Mesendoderm (in vitro differentiated cells): Measurements from ENCODE around the gene ZNF83.
A peak's percentile ranks its signal among the peaks of the same experiment; 100 is the strongest.
"Not testable (repeated sequence)": the region's sequence is repeated elsewhere in the genome, so short reads cannot be mapped to it uniquely, and the experiment has no call there.

Experiments
- DNase-seq: peaks from one replicate; pipeline ENCODE4 v3.0.0; 2013
- H2AK5ac ChIP-seq: 2 replicates; pipeline ENCODE4 v1.6.1; 2013; ENCODE audit warnings: low read length, inconsistent platforms
- H2BK120ac ChIP-seq: 2 replicates; pipeline ENCODE4 v1.6.1; 2013; ENCODE audit warnings: low read depth, mild to moderate bottlenecking, low read length, moderate library complexity, mixed read lengths
- H2BK15ac ChIP-seq: replicated peaks from 2 replicates; pipeline ENCODE4 v1.6.1; 2013; ENCODE audit warnings: low read depth, mild to moderate bottlenecking, moderate library complexity
- H2BK5ac ChIP-seq: 2 replicates; pipeline ENCODE4 v1.6.1; 2013; ENCODE audit warnings: low read length, inconsistent platforms
- H3K18ac ChIP-seq: 2 replicates; pipeline ENCODE4 v1.6.1; 2013; ENCODE audit warnings: mild to moderate bottlenecking, low read length, mixed read lengths
- H3K23ac ChIP-seq: one replicate; pipeline ENCODE4 v1.6.1; 2013; ENCODE audit warnings: low read length
- H3K27ac ChIP-seq: 2 replicates; pipeline ENCODE4 v1.5.1; 2013; ENCODE audit warnings: low read depth, mild to moderate bottlenecking, inconsistent platforms, low read length, moderate library complexity
- H3K27me3 ChIP-seq: 2 replicates; pipeline ENCODE4 v1.6.1; 2013; ENCODE audit warnings: low read length, control low read depth, mild to moderate bottlenecking, inconsistent platforms; ENCODE audit not compliant: insufficient read depth, poor library complexity
- H3K36me3 ChIP-seq: 2 replicates; pipeline ENCODE4 v1.6.1; 2013; ENCODE audit warnings: low read length, inconsistent platforms; ENCODE audit not compliant: control insufficient read depth, insufficient read depth
- H3K4ac ChIP-seq: one replicate; pipeline ENCODE4 v1.6.1; 2013; ENCODE audit warnings: low read depth, mild to moderate bottlenecking, low read length, moderate library complexity
- H3K4me1 ChIP-seq: 2 replicates; pipeline ENCODE4 v1.6.1; 2013; ENCODE audit warnings: low read depth, low read length, inconsistent platforms; ENCODE audit not compliant: control insufficient read depth
- H3K4me2 ChIP-seq: 2 replicates; pipeline ENCODE4 v1.6.1; 2013; ENCODE audit warnings: low read length
- H3K4me3 ChIP-seq: 2 replicates; pipeline ENCODE4 v1.5.1; 2013; ENCODE audit warnings: mild to moderate bottlenecking, low read length
- H3K56ac ChIP-seq: one replicate; pipeline ENCODE4 v1.6.1; 2013; ENCODE audit warnings: low read length
- H3K79me1 ChIP-seq: 2 replicates; pipeline ENCODE4 v1.6.1; 2013; ENCODE audit warnings: low read length, inconsistent platforms
- H3K79me2 ChIP-seq: 2 replicates; pipeline ENCODE4 v1.6.1; 2013; ENCODE audit warnings: mild to moderate bottlenecking, low read length; ENCODE audit not compliant: control insufficient read depth, insufficient read depth
- H3K9ac ChIP-seq: 2 replicates; pipeline ENCODE4 v1.6.1; 2013; ENCODE audit warnings: low read length, inconsistent platforms
- H4K5ac ChIP-seq: one replicate; pipeline ENCODE4 v1.6.1; 2013; ENCODE audit warnings: low read length
- H4K8ac ChIP-seq: one replicate; pipeline ENCODE4 v1.6.1; 2013; ENCODE audit warnings: low read depth, mild to moderate bottlenecking, control low read depth, low read length, moderate library complexity
- WGBS: extraction: QIAGEN DNeasy Blood & Tissue Kit; methylation state at CpG from one replicate; pipeline ENCODE4 v1.1.7; 2013; ENCODE audit warnings: low lambda C conversion rate, missing lambda C conversion rate; ENCODE audit not compliant: insufficient coverage; ENCODE audit errors: extremely low coverage; 5-methylcytosine and 5-hydroxymethylcytosine counted together

Gene ZNF83

GRCh38 chr19:52601025-52601973, 36.9 kb downstream of the ZNF83 start:
- no peak overlapping the region for H2BK5ac ChIP-seq
- peak overlapping the region; percentile 91 for H3K56ac ChIP-seq
- H3K79me2 ChIP-seq, result no peaks in the 10 kb centered on the region
- H3K27me3 ChIP-seq, result no peaks in the 10 kb centered on the region
- H3K4me3 ChIP-seq, result peak overlapping the region; percentile 82
- H3K27ac ChIP-seq, result peak overlapping the region; percentile 87
- H4K8ac ChIP-seq, result no peak overlapping the region
- H3K36me3 ChIP-seq, result no peaks in the 10 kb centered on the region
- H3K23ac ChIP-seq, result no peak overlapping the region
- peak overlapping the region; percentile 66 for H3K4me2 ChIP-seq
- DNase-seq, result peak; percentile 95
- no CpG with 5 or more reads among the region's 62 CpGs for WGBS
- H2BK15ac ChIP-seq, result no peak overlapping the region
- no peaks in the 10 kb centered on the region for H3K4me1 ChIP-seq
- H3K9ac ChIP-seq, result peak overlapping the region; percentile 91
- no peak overlapping the region for H3K4ac ChIP-seq
- H4K5ac ChIP-seq, result no peak overlapping the region
- no peak overlapping the region for H2BK120ac ChIP-seq
- peaks cover under 1% of the 10 kb centered on the region for H3K79me1 ChIP-seq
- peak overlapping the region; percentile 52 for H3K18ac ChIP-seq
- H2AK5ac ChIP-seq, result no peak overlapping the region

- Histone ChIP-seq H3K4ac (no peak overlapping the region), H3K4me1 (no peaks in the 10 kb centered on the region), H2BK120ac (no peak overlapping the region), H3K9ac (peak overlapping the region; percentile 69), H3K79me2 (no peaks in the 10 kb centered on the region), H3K56ac (peak overlapping the region; percentile 71), H3K27ac (peak overlapping the region; percentile 87), H4K8ac (no peak overlapping the region), H3K27me3 (no peaks in the 10 kb centered on the region), H2BK5ac (no peak overlapping the region), H3K4me3 (no peak overlapping the region), H2BK15ac (no peak overlapping the region), H2AK5ac (no peak overlapping the region), H4K5ac (no peak overlapping the region), H3K23ac (no peak overlapping the region), H3K18ac (peak overlapping the region; percentile 52), H3K36me3 (no peaks in the 10 kb centered on the region), H3K79me1 (no peaks in the 10 kb centered on the region), H3K4me2 (peak overlapping the region; percentile 54)
- no peak for DNase-seq
- no CpG with 5 or more reads among the region's 15 CpGs for WGBS
Measured at GRCh38 chr19:52600639-52601024, 37.5 kb downstream of the ZNF83 start.

- Histone ChIP-seq H3K4ac (no peak overlapping the region), H2BK5ac (no peak overlapping the region), H3K18ac (no peak overlapping the region), H3K79me1 (no peaks in the 10 kb centered on the region), H2AK5ac (no peak overlapping the region), H3K56ac (no peak overlapping the region), H3K4me2 (no peak overlapping the region), H3K36me3 (no peaks in the 10 kb centered on the region), H3K4me3 (no peak overlapping the region), H3K79me2 (no peaks in the 10 kb centered on the region), H3K4me1 (no peaks in the 10 kb centered on the region), H3K23ac (no peak overlapping the region), H3K27me3 (no peaks in the 10 kb centered on the region), H3K27ac (no peak overlapping the region), H2BK120ac (no peak overlapping the region), H4K8ac (no peak overlapping the region), H2BK15ac (no peak overlapping the region), H3K9ac (no peak overlapping the region), H4K5ac (no peak overlapping the region)
- WGBS, result no CpG with 5 or more reads among the region's 3 CpGs
- peak; percentile 83 for DNase-seq
Measured at GRCh38 chr19:52599241-52599640, 38.9 kb downstream of the ZNF83 start.

- no CpG with 5 or more reads among the region's 25 CpGs for WGBS
- not testable (repeated sequence) for H3K79me2 ChIP-seq, H3K4ac ChIP-seq, H3K56ac ChIP-seq, H3K36me3 ChIP-seq, H4K8ac ChIP-seq, H2BK120ac ChIP-seq, H2AK5ac ChIP-seq, H4K5ac ChIP-seq, H3K9ac ChIP-seq, H3K23ac ChIP-seq, H3K4me1 ChIP-seq, H3K27me3 ChIP-seq, DNase-seq, H3K18ac ChIP-seq, H2BK15ac ChIP-seq, H3K4me3 ChIP-seq, H3K79me1 ChIP-seq, H3K4me2 ChIP-seq, H3K27ac ChIP-seq, H2BK5ac ChIP-seq
Measured at GRCh38 chr19:52593441-52593840, 44.7 kb downstream of the ZNF83 start.

- H4K8ac ChIP-seq, result no peak overlapping the region
- H3K9ac ChIP-seq, result no peak overlapping the region
- H3K18ac ChIP-seq, result no peak overlapping the region
- H2BK15ac ChIP-seq, result no peak overlapping the region
- WGBS, result no CpG with 5 or more reads among the region's 3 CpGs
- peaks cover 4% of the 10 kb centered on the region for H3K36me3 ChIP-seq
- H3K27me3 ChIP-seq, result no peaks in the 10 kb centered on the region
- H3K23ac ChIP-seq, result no peak overlapping the region
- H3K4me3 ChIP-seq, result no peak overlapping the region
- no peaks in the 10 kb centered on the region for H3K79me1 ChIP-seq
- H4K5ac ChIP-seq, result no peak overlapping the region
- H3K56ac ChIP-seq, result no peak overlapping the region
- H3K4ac ChIP-seq, result no peak overlapping the region
- H3K27ac ChIP-seq, result no peak overlapping the region
- H3K79me2 ChIP-seq, result no peaks in the 10 kb centered on the region
- no peak overlapping the region for H2AK5ac ChIP-seq
- no peak overlapping the region for H2BK5ac ChIP-seq
- no peak overlapping the region for H2BK120ac ChIP-seq
- no peak for DNase-seq
- no peaks in the 10 kb centered on the region for H3K4me1 ChIP-seq
- no peak overlapping the region for H3K4me2 ChIP-seq
Measured at GRCh38 chr19:52592301-52592700, 45.9 kb downstream of the ZNF83 start.
